Measurements from ENCODE around the gene TMIGD1.
"Not testable (repeated sequence)": the region's sequence is repeated elsewhere in the genome, so short reads cannot be mapped to it uniquely, and the experiment has no call there.

Gene TMIGD1

GRCh38 chr17:30358055-30358760, 24.4 kb upstream of the TMIGD1 start:
- no peak for DNase-seq

- no peak for DNase-seq
These were observed 23.6 kb upstream of the TMIGD1 start for GRCh38 chr17:30357476-30357875.

- no peak for DNase-seq
These were observed 20.8 kb upstream of the TMIGD1 start for GRCh38 chr17:30354701-30355100.

GRCh38 chr17:30352240-30352814, 18.5 kb upstream of the TMIGD1 start:
- no peak for DNase-seq

- no peak for DNase-seq
These were observed 17.9 kb upstream of the TMIGD1 start for GRCh38 chr17:30351735-30352134.

GRCh38 chr17:30351263-30351662, 17.4 kb upstream of the TMIGD1 start:
- not testable (repeated sequence) for DNase-seq

- DNase-seq = no peak
These were observed 15.4 kb upstream of the TMIGD1 start for GRCh38 chr17:30349252-30349651.

GRCh38 chr17:30347488-30347887, 13.6 kb upstream of the TMIGD1 start:
- DNase-seq = no peak

GRCh38 chr17:30346221-30346795, 12.5 kb upstream of the TMIGD1 start:
- no peak for DNase-seq

GRCh38 chr17:30345527-30346075, 11.7 kb upstream of the TMIGD1 start:
- no peak for DNase-seq

- no peak for DNase-seq
These were observed 11.2 kb upstream of the TMIGD1 start for GRCh38 chr17:30345089-30345433.

- DNase-seq = no peak
These were observed 10.6 kb upstream of the TMIGD1 start for GRCh38 chr17:30344283-30345088.

GRCh38 chr17:30343796-30344195, 9.9 kb upstream of the TMIGD1 start:
- DNase-seq = no peak

GRCh38 chr17:30343244-30343643, 9.4 kb upstream of the TMIGD1 start:
- DNase-seq = not testable (repeated sequence)

GRCh38 chr17:30341703-30342249, 7.9 kb upstream of the TMIGD1 start:
- no peak for DNase-seq

GRCh38 chr17:30340801-30341356, 7.0 kb upstream of the TMIGD1 start:
- DNase-seq = no peak

- no peak for DNase-seq
These were observed 5.2 kb upstream of the TMIGD1 start for GRCh38 chr17:30339086-30339485.

- no peak for DNase-seq
These were observed 3.6 kb upstream of the TMIGD1 start for GRCh38 chr17:30337393-30337999.

- peak; percentile 50 for DNase-seq
These were observed 2.7 kb upstream of the TMIGD1 start for GRCh38 chr17:30336369-30337171.

- no peak for DNase-seq
These were observed 564 bp upstream of the TMIGD1 start for GRCh38 chr17:30334421-30334820.

GRCh38 chr17:30332057-30332542, 1.8 kb downstream of the TMIGD1 start:
- peak; percentile 44 for DNase-seq

All from stimulated activated CD4-positive, alpha-beta T cell treated with anti-CD3 and anti-CD28 coated beads, Interleukin-12 subunit alpha, Interleukin-12 subunit beta, amount 100 ng/mL, for 4 hours (primary cell).